Stimulated activated CD8-positive, alpha-beta memory T cell treated with anti-CD3 and anti-CD28 coated beads, Interleukin-2, amount 100 ng/mL, for 1 hour (primary cell): ENCODE measurements around the gene NOL8.

Source experiments
- DNase-seq, 2 donors: peaks; one replicate each; pipeline ENCODE4 v3.0.0-alpha.2; 2020; ENCODE audit warnings: low read depth in 2 of 2

The NOL8 gene

DNA sequence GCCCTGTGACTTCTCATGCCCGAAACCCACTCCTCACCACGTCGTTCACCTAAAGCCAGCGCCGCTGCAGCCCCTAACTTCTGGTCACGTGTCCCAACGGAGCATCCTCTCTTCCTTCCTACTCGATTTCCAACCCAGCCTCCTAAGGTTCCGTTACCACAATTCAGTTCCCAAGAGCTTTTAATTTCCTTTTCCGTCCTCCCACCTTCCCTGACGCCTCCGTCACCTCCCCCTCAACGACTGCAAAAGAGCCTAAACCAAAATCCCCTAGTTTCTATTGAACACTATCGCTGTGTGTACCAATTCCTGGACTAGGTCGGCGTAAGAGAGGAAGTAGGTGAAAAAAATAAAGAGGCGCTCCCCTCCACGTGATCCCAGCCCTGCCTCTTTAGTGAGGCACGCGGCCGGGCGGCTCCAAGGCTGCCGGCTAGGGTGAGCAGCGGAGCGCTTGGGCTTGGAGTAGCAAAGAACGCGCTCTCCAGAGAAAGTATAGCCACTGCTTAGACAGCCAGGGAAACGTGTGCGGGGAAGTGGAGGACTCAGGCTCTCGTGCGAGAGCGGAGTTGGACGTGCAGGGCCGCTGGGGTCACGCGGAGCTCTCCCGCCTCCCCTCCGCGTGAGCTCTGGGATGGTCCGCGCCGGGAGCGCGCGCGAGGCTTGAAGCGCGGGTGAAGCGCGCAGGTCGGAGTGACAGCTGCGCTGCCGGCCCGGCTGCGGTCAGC, at the start of gene NOL8, which contains the start of gene CENPP:
Gene NOL8 (minus strand): TSS at position 82 of the 722 bp plus-strand sequence. CDS start 1,189 bp downstream, outside the sequence.
Gene CENPP (plus strand): TSS at position 685 of the 722 bp plus-strand sequence.
- peak; percentile 48 to 67 for DNase-seq

DNA sequence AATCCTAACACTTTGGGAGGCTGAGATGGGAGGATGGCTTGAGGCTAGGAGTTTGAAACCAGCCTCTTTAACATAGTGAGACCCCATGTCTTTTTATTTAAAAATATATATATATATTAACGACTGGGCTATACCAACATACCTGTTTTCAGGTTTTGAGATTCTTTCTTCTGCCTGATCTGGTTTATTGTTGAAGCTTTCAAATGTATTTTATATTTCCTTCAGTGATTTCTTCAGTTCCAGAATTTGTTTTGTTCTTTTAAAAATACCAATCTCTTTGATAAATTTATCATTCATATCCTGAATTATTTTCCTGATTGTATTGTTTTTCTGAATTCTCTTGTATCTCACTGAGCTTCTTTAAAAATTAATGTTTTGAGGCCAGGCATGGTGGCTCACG, 48.0 kb upstream of the NOL8 start:
- no peak for DNase-seq

DNA sequence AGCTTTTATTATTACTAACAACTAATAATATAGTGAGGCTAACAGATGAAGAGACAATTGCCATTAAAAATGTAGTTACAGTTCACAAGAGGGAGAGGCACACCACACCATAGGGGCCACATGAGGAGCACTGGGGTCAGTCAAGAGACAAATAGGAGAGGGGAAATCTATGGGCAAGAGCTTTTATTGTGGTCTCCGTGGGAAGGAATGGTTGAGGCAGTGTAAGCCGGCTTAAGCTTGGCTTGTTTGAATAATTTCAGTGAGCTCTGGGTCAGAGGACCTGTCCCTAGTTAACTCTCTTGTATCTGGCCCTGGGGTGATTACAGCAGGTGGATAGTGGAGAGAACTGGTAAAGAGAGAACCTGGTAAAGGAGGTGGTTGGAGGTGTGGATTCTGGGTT, 43.9 kb upstream of the NOL8 start:
- no peak for DNase-seq

DNA sequence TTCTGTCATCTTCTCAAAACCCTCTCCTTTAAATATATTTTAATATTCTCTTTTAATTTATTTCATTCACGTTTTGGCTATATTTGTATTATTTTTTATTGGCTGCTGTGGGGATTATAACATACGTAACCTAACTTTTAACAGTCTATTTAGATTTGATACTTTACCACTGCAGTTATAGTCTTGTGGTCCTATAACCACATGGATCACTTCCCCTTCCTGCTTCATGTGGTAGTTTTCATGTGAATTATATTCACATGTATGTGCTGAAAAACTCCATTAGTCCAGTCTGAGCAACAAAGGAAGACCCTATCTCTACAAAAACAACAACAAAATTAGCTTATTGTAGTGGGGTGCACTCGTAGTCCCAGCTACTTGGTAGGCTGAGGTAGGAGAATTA, 34.9 kb upstream of the NOL8 start:
- no peak for DNase-seq

DNA sequence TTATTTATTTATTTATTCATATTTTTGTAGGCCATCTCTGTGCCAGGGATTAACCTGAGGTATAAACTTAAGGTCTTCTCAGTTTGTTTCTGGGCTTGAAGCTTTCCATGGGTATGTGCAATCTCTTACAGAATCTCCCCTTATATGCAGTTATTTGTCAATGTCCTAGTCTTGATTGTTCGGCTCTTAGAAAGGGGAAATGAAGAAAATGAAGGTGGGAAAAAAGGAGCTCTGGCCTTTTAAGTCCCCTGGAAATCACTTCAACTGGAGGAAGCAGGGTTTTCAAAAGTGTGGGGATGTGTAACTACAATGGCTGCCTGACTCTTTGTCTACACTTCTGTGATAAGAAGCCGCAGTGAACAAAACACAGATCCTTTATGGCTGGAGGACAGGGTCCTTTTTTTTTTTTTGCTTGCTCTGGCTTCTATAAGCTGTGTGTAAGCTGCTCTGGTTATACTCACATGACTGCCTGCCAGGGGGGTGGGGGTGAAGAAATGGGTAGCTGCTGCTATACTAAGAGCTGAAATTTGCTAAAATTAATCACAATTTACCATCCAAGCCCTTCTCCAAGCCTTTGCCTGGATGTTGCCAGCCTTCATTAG, 34.3 kb upstream of the NOL8 start:
- DNase-seq = no peak

DNA sequence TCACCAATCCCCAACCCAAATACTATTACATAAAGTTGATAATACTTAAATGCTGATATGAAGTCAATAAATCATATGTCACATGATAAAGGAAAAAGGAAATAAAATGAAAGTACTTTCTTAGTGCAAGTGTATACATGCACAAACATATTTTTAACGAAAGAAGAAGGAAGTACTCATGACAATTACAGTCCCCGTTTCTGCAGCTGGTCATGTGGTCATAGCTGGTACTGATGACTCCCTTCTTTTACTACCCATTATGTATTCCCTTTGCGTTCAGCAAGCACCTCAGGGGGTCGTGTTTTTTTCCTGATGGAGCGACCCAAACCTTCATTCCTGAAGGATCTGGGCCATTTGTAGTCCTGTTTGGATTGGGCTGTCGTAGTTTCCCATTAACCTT, 27.9 kb upstream of the NOL8 start:
- no peak for DNase-seq

DNA sequence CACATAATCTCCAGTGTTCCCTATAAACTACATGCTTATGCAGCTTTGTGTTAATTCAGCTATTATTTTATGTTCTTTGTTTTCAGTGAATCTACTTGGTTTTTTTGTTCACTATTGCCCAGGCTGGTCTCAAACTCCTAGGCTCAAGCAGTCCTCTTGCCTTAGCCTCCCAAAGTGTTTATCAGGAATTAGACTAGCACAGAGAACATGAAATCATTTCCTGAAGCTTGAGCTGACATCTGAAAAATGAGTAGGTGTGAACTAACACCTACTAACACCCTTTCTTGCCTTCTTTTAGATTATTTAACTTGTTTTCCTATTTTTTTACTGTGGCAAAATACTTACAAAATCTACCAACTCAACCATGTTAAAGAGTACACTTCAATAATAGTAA, 25.6 kb upstream of the NOL8 start:
- no peak for DNase-seq

DNA sequence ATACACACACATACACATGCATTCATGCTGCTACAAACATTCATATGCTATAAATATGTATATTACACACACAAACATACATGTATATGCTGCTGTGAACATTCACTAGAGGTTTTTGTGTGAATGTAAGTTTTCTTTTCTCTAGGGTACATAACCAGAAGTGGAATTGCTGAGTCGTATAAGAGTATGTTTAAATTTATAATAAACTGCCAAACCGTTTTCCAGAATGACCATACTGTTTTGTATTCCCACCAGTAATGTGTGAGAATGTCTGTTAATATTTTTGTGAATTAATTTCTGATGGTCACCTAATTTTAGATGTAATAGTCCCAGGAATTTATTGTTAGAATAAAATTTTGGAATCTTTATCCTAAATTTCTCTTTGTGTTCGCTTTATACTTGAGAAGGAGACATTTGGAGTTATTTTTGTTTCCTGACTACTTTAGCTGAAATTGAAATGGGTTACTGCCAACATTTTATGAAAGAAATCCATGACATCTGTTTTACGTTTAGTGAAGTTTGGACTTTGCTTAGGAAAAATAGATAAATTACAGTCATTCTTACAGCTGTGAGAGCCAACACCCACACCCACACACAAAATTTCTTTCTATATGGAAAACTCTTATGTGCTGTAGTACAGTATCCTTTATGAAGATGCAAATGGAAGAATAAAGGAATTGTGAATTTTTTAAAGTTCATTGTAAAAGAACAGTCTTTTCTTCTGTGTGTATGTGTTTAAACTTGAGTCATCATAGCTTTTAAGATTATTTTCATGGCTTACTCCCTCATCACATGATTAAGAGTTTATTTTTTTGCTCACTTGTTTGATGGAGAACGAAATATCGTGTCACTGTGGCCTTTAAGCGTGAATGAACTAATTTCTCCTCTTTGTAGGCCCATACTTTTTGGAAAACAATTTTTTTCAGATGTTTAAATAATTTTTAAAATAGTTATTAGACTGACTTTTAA, 24.9 kb upstream of the NOL8 start:
- no peak for DNase-seq

DNA sequence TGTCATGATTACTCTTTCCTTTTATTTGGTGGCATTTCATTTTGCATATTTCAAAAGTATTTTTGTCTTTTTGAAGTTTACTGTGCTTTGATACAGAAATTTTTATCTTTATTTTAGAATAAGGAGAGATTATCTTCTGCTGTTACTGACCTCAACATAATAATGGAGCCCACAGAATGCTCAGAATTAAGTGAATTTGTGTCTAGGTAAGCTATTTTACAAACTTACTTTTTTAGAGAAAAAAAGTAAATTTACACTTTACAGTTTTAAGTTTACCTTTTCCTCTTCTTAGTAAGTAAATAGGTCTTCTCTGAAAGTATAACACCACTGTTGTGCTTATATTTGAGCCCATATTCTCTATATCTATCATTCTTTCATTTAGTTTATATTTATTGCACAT, 20.4 kb upstream of the NOL8 start:
- DNase-seq = no peak

DNA sequence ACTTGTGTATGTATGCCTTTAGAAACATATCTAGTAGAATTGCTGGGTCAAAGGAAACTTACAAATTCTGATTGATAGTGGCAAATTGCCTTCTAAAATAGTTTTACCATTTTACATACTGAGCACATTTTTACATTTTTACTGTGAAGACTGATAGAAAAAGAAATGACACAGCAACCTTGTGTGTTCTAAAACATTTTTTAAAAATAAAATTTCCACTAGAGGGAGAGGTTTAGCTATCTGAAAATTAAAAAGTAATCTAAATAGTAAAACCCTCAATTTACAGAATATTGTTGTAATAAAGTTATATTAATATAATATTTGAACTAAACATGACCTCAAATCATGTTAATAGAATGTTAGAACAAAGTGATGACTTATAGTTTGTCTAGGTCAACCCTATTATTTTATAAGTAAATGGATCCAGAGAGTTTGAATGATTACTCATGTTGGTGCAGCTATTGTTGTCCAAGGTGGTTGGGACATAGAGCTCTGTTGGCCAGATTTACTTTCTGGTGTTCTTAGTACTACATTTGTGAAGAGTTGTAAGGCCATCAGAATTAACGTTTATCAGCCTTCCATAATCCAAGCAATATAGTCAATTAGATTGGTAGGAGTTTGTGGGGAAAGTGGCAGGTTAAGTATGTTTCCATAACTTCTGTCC, 17.8 kb upstream of the NOL8 start:
- DNase-seq = no peak

DNA sequence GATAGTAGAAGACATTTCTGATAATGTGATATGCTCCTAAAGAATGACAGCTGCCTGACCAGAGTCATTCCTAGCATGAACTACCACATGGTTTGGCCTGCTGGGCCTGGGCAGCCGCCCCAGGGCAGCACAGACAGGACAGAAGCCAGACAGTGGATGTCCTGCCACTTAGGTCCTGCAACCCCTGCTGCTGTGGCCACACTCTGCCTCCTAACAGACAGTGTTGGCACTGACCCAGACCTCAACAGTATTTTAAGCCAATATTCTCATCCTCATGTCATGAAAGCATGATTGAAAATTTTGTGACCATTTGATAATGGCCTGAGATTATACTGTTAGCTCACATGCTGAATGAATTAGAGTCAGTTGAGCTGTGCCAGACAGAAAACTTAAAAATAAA, 16.4 kb upstream of the NOL8 start:
- DNase-seq = no peak

DNA sequence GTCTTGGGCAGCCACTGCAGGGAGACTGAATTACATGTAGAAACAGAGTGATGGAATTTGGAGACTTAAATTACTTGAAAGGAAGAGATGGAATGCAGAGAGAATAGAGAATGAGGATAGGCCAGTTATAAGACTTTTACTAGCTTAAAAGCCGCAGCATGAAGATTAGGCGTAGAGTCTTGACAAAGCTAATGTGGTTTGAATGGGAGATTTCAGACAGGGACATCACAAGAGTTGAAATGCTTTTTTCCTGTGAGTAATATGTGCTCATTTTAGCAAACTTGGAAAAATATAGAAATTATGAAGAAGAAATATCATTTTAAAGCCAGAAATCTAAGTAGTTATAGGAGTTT, 8.1 kb upstream of the NOL8 start:
- no peak for DNase-seq

DNA sequence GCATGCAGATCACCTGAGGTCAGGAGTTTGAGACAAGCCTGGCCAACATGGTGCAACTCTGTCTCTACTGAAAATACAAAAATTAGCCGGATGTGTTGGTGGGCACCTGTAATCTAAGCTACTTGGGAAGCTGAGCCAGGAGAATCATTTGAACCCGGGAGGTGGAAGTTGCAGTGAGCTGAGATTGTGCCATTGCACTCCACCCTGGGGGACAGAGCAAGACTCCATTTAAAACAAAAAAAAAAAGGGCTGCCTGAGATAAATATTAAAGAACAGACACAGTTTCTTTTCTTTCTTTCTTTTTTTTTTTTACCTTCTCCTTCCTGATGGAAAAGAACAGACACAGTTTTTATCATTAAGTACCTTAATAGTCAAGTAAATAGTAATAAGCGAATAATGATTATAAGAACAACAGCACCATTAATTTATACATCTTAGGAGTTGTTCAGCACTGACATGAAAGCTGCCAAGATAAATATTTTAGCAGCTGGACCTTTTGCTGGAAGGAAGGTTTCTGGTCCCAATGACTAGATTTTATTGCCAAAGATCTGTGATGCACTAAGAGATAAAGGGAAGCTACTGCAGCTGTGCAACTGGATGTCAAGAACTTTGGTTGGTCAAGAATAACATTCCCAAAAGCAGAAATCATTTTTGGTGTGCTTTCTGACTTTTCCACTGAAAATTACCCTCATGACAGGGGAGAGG, 7.6 kb upstream of the NOL8 start:
- no peak for DNase-seq

DNA sequence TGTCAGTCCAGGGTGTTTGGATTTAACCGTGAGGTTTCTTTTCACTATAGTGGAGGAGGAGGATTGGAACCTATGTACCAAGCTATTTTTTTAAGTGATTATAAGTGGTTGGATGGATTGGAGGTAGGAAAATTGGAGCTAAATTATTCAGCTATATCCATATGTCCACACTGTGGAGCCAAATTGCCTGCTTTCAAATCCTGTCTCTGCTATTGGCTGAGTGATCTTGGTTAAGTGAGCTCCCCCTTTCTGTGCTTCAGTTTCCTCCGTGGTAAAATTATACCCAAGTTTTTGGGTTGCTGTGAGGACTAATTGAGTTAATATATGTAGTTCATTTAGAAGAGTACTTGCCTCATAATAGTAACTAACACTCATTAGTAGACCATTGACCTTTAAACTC, 3.1 kb upstream of the NOL8 start:
- DNase-seq = no peak

DNA sequence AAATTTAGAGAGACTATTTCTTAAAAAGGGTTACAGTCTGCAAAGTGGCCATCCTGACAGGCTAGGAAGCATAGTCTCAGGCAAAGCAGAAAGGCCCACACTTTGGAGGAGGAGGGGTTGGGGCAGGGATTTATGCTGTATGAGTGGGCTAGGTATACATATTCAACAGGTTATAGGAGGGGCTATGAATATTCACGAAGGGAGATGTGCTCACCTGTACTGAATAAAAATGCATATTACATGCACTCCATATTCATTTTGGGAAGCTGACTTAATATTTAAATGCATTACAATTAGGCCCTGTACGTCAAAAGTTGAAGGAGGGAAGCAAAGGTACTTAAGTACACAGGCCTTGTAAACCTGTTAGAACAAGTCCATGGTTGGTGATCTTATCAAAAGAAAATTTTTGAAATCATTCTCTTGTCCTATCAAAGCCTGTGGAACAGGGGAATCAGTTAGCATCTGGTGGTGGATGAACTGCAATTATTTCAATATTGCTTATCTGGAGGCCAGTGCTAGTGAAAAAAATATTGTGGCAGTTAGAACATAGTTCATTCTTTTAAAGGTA, 2.2 kb upstream of the NOL8 start:
- no peak for DNase-seq

DNA sequence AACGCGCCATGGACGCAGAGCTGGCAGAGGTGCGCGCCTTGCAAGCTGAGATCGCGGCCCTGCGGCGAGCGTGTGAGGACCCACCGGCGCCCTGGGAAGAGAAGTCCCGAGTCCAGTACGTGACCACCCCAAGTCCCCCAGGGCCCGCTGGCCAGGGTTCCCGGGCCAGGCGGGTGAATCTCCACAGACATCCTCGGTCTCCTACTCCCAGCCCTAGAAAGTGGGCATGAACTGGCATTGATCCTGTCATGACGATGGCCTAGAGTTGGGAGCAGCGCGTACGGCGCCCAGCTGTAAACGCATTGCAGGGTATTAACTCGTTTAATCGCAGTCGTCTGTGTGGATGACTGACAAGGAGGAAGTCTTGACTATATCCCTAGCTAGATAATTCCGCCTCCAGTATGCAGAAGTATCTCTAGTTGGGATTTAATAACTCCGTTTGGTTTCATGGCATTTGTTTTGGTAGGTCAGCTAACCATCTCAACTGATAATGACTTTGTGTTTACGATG, 896 bp upstream of the NOL8 start:
- no peak for DNase-seq

DNA sequence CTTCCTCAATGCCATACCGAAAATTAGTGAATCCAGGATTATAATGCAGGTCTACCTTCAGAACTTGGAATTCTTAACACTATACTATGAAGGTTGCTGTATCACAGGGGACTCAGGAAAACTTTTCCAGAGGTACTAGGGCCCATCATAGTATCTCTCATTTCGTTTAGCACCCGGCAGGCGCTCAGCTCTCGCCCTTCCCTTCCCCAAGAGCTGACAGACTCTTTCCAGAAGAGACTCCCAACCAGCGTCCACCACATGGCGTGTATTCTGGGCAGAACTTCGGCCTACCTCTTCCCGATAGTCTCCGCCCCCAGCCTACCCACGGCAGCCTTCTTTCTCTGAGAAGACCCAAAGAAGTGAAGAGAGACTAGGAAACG, 271 bp downstream of the NOL8 start:
- no peak for DNase-seq

DNA sequence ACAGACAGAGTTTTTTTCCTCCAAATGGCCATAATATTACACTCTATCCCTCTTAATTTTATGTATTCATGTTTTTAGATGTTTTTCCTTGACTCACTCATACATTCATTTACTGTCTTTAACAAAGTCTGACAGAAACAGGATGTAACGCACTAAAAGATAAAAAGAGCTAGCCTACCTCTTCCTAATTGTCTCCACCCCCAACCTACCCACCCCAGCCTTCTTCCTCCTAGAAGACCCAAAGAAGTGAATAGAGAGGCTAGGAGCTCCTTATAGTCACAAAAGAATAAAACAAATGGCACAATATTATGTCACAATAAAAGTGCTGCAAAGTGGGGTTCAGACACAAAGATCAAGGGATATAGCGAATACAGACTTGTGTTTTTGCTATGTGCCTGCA, 719 bp downstream of the NOL8 start:
- DNase-seq = no peak

DNA sequence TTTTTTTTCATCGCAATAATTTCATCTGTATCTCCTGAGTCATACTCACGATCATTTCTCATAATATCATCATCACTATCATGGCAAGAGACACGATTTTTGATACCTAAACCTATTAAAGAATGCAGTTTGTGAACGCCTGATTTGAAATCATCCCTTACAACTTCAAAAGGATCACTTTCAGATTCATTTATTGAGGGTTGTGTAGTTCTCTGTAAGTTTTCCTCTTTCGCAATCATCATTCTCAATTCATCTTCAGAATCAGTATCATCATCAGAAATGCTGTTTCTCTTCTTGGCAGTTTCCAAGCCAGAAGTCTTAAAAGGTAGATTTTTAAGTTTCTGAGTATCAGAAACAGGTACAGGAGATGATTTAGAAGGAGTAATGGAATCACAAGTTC, 9.7 kb downstream of the NOL8 start:
- DNase-seq = no peak

DNA sequence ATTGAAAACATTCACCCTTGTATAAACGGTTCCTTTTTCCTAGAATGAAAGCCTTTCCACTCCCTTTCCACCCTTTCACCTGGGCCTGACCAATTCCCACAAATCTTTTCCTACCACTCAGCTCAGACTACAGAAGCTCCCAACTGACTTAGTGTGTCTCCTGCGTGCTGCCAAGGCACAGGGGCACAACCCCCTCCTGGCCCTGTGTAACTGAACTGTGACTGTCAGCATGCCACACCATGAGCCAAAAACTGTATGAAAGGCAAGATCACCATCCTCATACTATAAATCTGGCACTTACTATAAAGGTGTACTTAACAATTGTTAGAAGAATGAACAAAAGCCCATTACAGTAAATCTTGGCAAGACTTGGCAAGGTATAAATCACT, 11.5 kb downstream of the NOL8 start:
- DNase-seq = no peak
